ENCODE data around the gene KIAA1549.

KIAA1549 gene

GRCh38 chr7:138924501-138925225 lies 56.5 kb downstream of the KIAA1549 start:
- Histone ChIP-seq H3K9me3 (ENCODE audit: control insufficient read depth, insufficient read depth, low read length) (no peaks in the 10 kb centered on the region), H3K36me3 (ENCODE audit: control insufficient read depth, insufficient read depth, low read length) (no peaks in the 10 kb centered on the region), H3K4me3 (ENCODE audit: low read length) (no peak overlapping the region), H3K27ac (ENCODE audit: low read length) (no peak overlapping the region), H3K4me1 (ENCODE audit: control insufficient read depth, insufficient read depth, low read length) (peaks cover 2% of the 10 kb centered on the region; the same call in 1 of the 2 replicates), H3K27me3 (ENCODE audit: control insufficient read depth, insufficient read depth, low read length) (no peaks in the 10 kb centered on the region)
- DNase-seq (ENCODE audit: low read depth, low spot score) = no peak
- WGBS (ENCODE audit: insufficient coverage, insufficient read length) = no CpG with 5 or more reads among the region's 17 CpGs

- peaks cover 4% of the 10 kb centered on the region; the same call in 1 of the 2 replicates for H3K4me1 ChIP-seq (ENCODE audit: control insufficient read depth, insufficient read depth, low read length)
- H3K36me3 ChIP-seq (ENCODE audit: control insufficient read depth, insufficient read depth, low read length) = peaks cover 10% of the 10 kb centered on the region; the same call in 1 of the 2 replicates
- H3K27me3 ChIP-seq (ENCODE audit: control insufficient read depth, insufficient read depth, low read length) = no peaks in the 10 kb centered on the region
- H3K9me3 ChIP-seq (ENCODE audit: control insufficient read depth, insufficient read depth, low read length) = no peaks in the 10 kb centered on the region
- no peak overlapping the region for H3K27ac ChIP-seq (ENCODE audit: low read length)
- no peak overlapping the region for H3K4me3 ChIP-seq (ENCODE audit: low read length)
- no CpG with 5 or more reads among the region's 11 CpGs for WGBS (ENCODE audit: insufficient coverage, insufficient read length)
- no peak for DNase-seq (ENCODE audit: low read depth, low spot score)
These were observed 59.9 kb downstream of the KIAA1549 start for GRCh38 chr7:138921277-138921676.

DNA sequence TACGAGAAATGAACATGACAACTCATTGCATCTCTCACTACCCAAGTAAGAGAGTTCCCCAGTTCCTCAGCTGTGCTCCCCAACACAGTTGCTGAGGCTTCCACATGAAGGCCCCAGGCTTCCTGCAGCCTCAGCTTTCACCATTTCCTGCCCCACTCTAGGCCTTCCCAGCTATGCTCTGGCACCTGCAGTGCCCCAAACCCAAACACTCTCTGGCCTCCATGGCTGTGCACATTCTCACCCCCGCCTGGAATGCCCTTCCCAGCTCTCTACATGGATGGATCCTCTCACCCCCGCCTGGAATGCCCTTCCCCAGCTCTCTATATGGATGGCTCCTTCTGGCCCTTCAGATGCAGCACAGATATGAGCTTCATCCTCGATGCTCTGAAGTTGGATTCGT lies 61.3 kb downstream of the KIAA1549 start:
- Histone ChIP-seq H3K4me1 (ENCODE audit: control insufficient read depth, insufficient read depth, low read length) (peaks cover 3% of the 10 kb centered on the region; the same call in 1 of the 2 replicates), H3K27me3 (ENCODE audit: control insufficient read depth, insufficient read depth, low read length) (no peaks in the 10 kb centered on the region), H3K36me3 (ENCODE audit: control insufficient read depth, insufficient read depth, low read length) (peaks cover 10% of the 10 kb centered on the region; the same call in 1 of the 2 replicates), H3K27ac (ENCODE audit: low read length) (no peak overlapping the region), H3K4me3 (ENCODE audit: low read length) (no peak overlapping the region), H3K9me3 (ENCODE audit: control insufficient read depth, insufficient read depth, low read length) (no peaks in the 10 kb centered on the region)
- DNase-seq (ENCODE audit: low read depth, low spot score) = no peak
- WGBS (ENCODE audit: insufficient coverage, insufficient read length) = no CpG with 5 or more reads among the region's 5 CpGs

DNA sequence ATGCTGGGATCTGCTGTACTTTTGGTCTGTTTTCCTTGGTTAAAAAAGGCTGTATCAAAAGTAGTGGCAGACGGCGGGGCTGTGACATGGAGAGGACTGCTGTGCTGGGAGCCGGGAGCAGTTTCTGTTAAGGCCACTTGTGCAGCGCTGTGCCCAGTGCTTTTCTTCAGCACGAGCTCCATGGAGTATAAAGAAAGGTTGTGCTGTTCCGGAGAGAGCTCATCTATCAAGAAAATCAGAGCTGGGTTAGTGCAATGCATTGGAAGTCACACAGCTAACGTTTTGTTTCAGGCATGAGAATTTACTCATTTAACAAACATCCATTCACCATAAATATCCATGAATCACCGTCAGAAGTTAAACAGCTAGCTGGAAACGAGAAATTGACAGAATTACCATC lies 62.0 kb downstream of the KIAA1549 start:
- Histone ChIP-seq H3K4me1 (ENCODE audit: control insufficient read depth, insufficient read depth, low read length) (0 out of 2 replicates have a peak, but pooled peaks cover 1% of the 10 kb centered on the region), H3K36me3 (ENCODE audit: control insufficient read depth, insufficient read depth, low read length) (peaks cover 10% of the 10 kb centered on the region; the same call in 1 of the 2 replicates), H3K27me3 (ENCODE audit: control insufficient read depth, insufficient read depth, low read length) (no peaks in the 10 kb centered on the region), H3K27ac (ENCODE audit: low read length) (no peak overlapping the region), H3K4me3 (ENCODE audit: low read length) (no peak overlapping the region), H3K9me3 (ENCODE audit: control insufficient read depth, insufficient read depth, low read length) (no peaks in the 10 kb centered on the region)
- no CpG with 5 or more reads among the region's 9 CpGs for WGBS (ENCODE audit: insufficient coverage, insufficient read length)
- no peak for DNase-seq (ENCODE audit: low read depth, low spot score)

DNA sequence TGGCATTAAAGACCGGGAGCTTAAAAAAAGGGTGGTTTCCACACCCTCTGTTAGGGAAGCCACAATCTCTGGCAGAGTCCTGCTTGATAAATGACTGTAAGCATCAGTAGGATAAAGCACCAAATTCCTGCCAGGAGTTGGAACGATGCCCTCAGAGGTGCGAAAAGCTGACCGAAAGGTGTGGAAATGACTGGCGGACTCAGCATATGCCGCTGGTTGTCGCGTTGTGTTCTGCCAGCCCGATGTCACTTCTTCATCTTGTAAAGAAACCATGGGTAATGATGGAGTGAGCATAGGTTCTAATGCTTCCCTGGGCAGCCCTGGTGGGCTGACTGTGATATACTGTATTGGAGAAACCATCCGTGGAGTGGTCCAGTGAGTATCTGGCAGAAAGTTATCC lies 62.4 kb downstream of the KIAA1549 start:
- WGBS (ENCODE audit: insufficient coverage, insufficient read length) = no CpG with 5 or more reads among the region's 10 CpGs
- no peak overlapping the region for H3K27ac ChIP-seq (ENCODE audit: low read length)
- no peak overlapping the region for H3K4me3 ChIP-seq (ENCODE audit: low read length)

DNA sequence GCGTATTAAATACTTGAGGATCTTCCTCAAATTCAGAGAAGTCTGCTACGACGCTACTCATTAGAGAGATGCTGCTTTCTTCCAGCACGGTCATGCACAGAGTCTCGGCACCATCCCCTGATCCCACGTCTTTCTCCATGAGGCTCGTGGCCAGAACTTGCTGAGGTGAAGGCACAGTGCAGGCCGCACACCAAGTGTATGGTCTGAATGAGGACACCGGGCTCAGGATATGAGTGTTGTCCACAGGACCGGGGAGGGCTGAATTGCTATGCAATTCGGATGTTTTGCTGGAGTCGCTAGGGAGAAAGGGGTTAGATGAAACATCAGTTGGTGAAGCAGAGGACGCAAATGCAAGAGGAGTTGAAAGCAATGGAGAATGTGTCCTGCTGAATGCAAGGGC lies 63.0 kb downstream of the KIAA1549 start:
- no CpG with 5 or more reads among the region's 13 CpGs for WGBS (ENCODE audit: insufficient coverage, insufficient read length)
- Histone ChIP-seq H3K9me3 (ENCODE audit: control insufficient read depth, insufficient read depth, low read length) (no peaks in the 10 kb centered on the region), H3K4me1 (ENCODE audit: control insufficient read depth, insufficient read depth, low read length) (0 out of 2 replicates have a peak, but pooled peaks cover 1% of the 10 kb centered on the region), H3K4me3 (ENCODE audit: low read length) (no peak overlapping the region), H3K27ac (ENCODE audit: low read length) (no peak overlapping the region), H3K36me3 (ENCODE audit: control insufficient read depth, insufficient read depth, low read length) (peaks cover 10% of the 10 kb centered on the region; the same call in 1 of the 2 replicates), H3K27me3 (ENCODE audit: control insufficient read depth, insufficient read depth, low read length) (no peaks in the 10 kb centered on the region)
- no peak for DNase-seq (ENCODE audit: low read depth, low spot score)

More for the DNA sequence above, 62.4 kb downstream of the KIAA1549 start:
- no peaks in the 10 kb centered on the region for H3K27me3 ChIP-seq (ENCODE audit: control insufficient read depth, insufficient read depth, low read length)
- H3K36me3 ChIP-seq (ENCODE audit: control insufficient read depth, insufficient read depth, low read length) = peaks cover 10% of the 10 kb centered on the region; the same call in 1 of the 2 replicates
- 0 out of 2 replicates have a peak, but pooled peaks cover 1% of the 10 kb centered on the region for H3K4me1 ChIP-seq (ENCODE audit: control insufficient read depth, insufficient read depth, low read length)
- H3K9me3 ChIP-seq (ENCODE audit: control insufficient read depth, insufficient read depth, low read length) = no peaks in the 10 kb centered on the region
- DNase-seq (ENCODE audit: low read depth, low spot score) = no peak

DNA sequence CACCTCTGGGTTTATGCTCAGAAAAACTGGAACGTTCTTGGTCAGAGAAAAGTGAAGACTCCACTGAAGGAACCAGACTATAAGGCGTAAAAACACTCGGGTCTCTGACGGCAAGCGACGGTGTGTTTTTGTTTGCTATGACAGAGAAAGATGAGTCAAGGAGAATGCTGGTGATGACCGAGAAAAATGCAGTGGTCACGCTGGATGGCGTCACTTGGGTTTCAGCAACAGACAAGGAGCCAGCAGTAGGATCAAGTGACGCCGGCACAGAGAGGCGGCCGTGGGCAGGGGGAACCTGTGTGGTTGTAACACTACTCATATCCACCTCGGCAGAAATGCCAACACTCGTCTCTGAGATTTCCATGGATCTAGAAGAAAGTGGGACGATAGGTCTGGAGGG lies 63.4 kb downstream of the KIAA1549 start:
- Histone ChIP-seq H3K4me3 (ENCODE audit: low read length) (no peak overlapping the region), H3K9me3 (ENCODE audit: control insufficient read depth, insufficient read depth, low read length) (no peaks in the 10 kb centered on the region), H3K4me1 (ENCODE audit: control insufficient read depth, insufficient read depth, low read length) (0 out of 2 replicates have a peak, but pooled peaks cover 1% of the 10 kb centered on the region), H3K27me3 (ENCODE audit: control insufficient read depth, insufficient read depth, low read length) (no peaks in the 10 kb centered on the region), H3K36me3 (ENCODE audit: control insufficient read depth, insufficient read depth, low read length) (peaks cover 10% of the 10 kb centered on the region; the same call in 1 of the 2 replicates), H3K27ac (ENCODE audit: low read length) (no peak overlapping the region)
- DNase-seq (ENCODE audit: low read depth, low spot score) = no peak
- WGBS (ENCODE audit: insufficient coverage, insufficient read length) = no CpG with 5 or more reads among the region's 16 CpGs

DNA sequence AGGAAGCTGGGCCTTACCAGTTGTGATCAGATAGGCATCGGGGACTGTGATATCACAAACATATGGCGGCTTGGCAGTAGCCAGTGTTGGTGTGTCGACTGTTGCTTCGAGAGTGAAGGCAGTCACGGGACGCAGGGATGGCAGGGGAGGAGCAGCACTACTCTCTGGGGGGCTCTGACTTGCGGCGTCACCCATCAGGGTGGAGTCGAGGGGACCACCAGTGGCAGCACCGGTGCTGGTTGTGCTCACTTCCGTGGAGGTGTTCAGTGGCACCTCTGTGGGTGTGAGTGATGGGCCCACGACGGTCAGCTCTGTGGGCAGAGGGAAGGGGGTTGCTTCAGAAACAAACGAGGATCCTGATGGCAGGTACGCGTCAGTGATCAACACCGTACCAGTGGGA lies 64.5 kb downstream of the KIAA1549 start:
- H3K27me3 ChIP-seq (ENCODE audit: control insufficient read depth, insufficient read depth, low read length) = no peaks in the 10 kb centered on the region
- whole genome bisulfite sequencing (ENCODE audit: insufficient coverage, insufficient read length) = no CpG with 5 or more reads among the region's 17 CpGs
- H3K4me1 ChIP-seq (ENCODE audit: control insufficient read depth, insufficient read depth, low read length) = 0 out of 2 replicates have a peak, but pooled peaks cover 1% of the 10 kb centered on the region

GRCh38 chr7:138916275-138916674 lies 64.9 kb downstream of the KIAA1549 start:
- Histone ChIP-seq H3K27ac (ENCODE audit: low read length) (no peak overlapping the region), H3K4me3 (ENCODE audit: low read length) (no peak overlapping the region), H3K27me3 (ENCODE audit: control insufficient read depth, insufficient read depth, low read length) (no peaks in the 10 kb centered on the region), H3K4me1 (ENCODE audit: control insufficient read depth, insufficient read depth, low read length) (0 out of 2 replicates have a peak, but pooled peaks cover 1% of the 10 kb centered on the region), H3K9me3 (ENCODE audit: control insufficient read depth, insufficient read depth, low read length) (peaks cover 2% of the 10 kb centered on the region; the same call in 1 of the 2 replicates), H3K36me3 (ENCODE audit: control insufficient read depth, insufficient read depth, low read length) (peaks cover 17% of the 10 kb centered on the region)
- no CpG with 5 or more reads among the region's 6 CpGs for WGBS (ENCODE audit: insufficient coverage, insufficient read length)
- no peak for DNase-seq (ENCODE audit: low read depth, low spot score)

More for the DNA sequence above, 64.5 kb downstream of the KIAA1549 start:
- peaks cover 2% of the 10 kb centered on the region; the same call in 1 of the 2 replicates for H3K9me3 ChIP-seq (ENCODE audit: control insufficient read depth, insufficient read depth, low read length)
- no peak overlapping the region for H3K27ac ChIP-seq (ENCODE audit: low read length)
- DNase-seq (ENCODE audit: low read depth, low spot score) = no peak
- H3K36me3 ChIP-seq (ENCODE audit: control insufficient read depth, insufficient read depth, low read length) = peaks cover 17% of the 10 kb centered on the region
- no peak overlapping the region for H3K4me3 ChIP-seq (ENCODE audit: low read length)

GRCh38 chr7:138913783-138914182 lies 67.4 kb downstream of the KIAA1549 start:
- H3K9me3 ChIP-seq (ENCODE audit: control insufficient read depth, insufficient read depth, low read length) = peaks cover 2% of the 10 kb centered on the region; the same call in 1 of the 2 replicates
- 0 out of 2 replicates have a peak, but pooled peaks cover 1% of the 10 kb centered on the region for H3K4me1 ChIP-seq (ENCODE audit: control insufficient read depth, insufficient read depth, low read length)
- DNase-seq (ENCODE audit: low read depth, low spot score) = no peak
- no peak overlapping the region for H3K27ac ChIP-seq (ENCODE audit: low read length)
- H3K27me3 ChIP-seq (ENCODE audit: control insufficient read depth, insufficient read depth, low read length) = no peaks in the 10 kb centered on the region
- H3K36me3 ChIP-seq (ENCODE audit: control insufficient read depth, insufficient read depth, low read length) = peaks cover 17% of the 10 kb centered on the region
- H3K4me3 ChIP-seq (ENCODE audit: low read length) = no peak overlapping the region
- WGBS (ENCODE audit: insufficient coverage, insufficient read length) = no CpG with 5 or more reads among the region's 2 CpGs

All from iPS DF 6.9 (cell line).